Thymus (tissue), 11 donors: Measurements from ENCODE around the gene SLC16A5. TPM values are rescaled to one million over a fixed set of nuclear protein-coding genes. Genes with fewer than 3 reads are reported as not detected.

Source experiments
- DNase-seq, 9 donors: peaks; one replicate each; pipeline ENCODE4 v3.0.0-alpha.2; 2013; ENCODE audit warnings: low spot score in 9 of 9, low read depth in 6 of 9, missing footprints in 1 of 9
- H3K27ac ChIP-seq, 2 donors: one replicate each; pipeline ENCODE4 v1.5.1; 2013; ENCODE audit warnings: control low read depth in 1 of 2, low read depth in 1 of 2, low read length in 1 of 2, mild to moderate bottlenecking in 1 of 2, moderate library complexity in 1 of 2
- H3K27me3 ChIP-seq, 2 donors: one replicate each; pipeline ENCODE4 v1.5.1; 2013; ENCODE audit warnings: low read length in 1 of 2; ENCODE audit not compliant: control insufficient read depth in 2 of 2, insufficient read depth in 1 of 2
- H3K36me3 ChIP-seq, 2 donors: one replicate each; pipeline ENCODE4 v1.5.1; 2013; ENCODE audit warnings: low read length in 1 of 2, mild to moderate bottlenecking in 1 of 2, moderate library complexity in 1 of 2; ENCODE audit not compliant: control insufficient read depth in 2 of 2, insufficient read depth in 2 of 2
- H3K4me1 ChIP-seq, 2 donors: one replicate each; pipeline ENCODE4 v1.5.1; 2013; ENCODE audit warnings: low read length in 2 of 2; ENCODE audit not compliant: control insufficient read depth in 2 of 2, insufficient read depth in 2 of 2
- H3K4me3 ChIP-seq, 2 donors: one replicate each; pipeline ENCODE4 v1.5.1; 2013; ENCODE audit warnings: low read length in 2 of 2, control low read depth in 1 of 2, mild to moderate bottlenecking in 1 of 2
- H3K9me3 ChIP-seq, 2 donors: one replicate each; pipeline ENCODE4 v1.5.1; 2013; ENCODE audit warnings: low read length in 1 of 2, mild to moderate bottlenecking in 1 of 2; ENCODE audit not compliant: control insufficient read depth in 2 of 2, insufficient read depth in 1 of 2
- WGBS: extraction: QIAGEN DNeasy Blood & Tissue Kit; methylation state at CpG from one replicate; pipeline ENCODE4 v1.1.7; 2013; 5-methylcytosine and 5-hydroxymethylcytosine counted together
- polyA plus RNA-seq: library from polyadenylated mRNA; stranded (reverse); fragments of 200-250 nt; gene quantifications from one replicate; pipeline ENCODE4 v1.2.3, GENCODE V29; 2013
- total RNA-seq: library from RNA; stranded (reverse); fragments of 120-200 nt; gene quantifications from one replicate; pipeline ENCODE4 v1.2.4, GENCODE V29; 2013
- donor health status: healthy.

The SLC16A5 gene
- total and polyA plus RNA-seq, 2 donors: 0.76 to 5.0 TPM

DNA sequence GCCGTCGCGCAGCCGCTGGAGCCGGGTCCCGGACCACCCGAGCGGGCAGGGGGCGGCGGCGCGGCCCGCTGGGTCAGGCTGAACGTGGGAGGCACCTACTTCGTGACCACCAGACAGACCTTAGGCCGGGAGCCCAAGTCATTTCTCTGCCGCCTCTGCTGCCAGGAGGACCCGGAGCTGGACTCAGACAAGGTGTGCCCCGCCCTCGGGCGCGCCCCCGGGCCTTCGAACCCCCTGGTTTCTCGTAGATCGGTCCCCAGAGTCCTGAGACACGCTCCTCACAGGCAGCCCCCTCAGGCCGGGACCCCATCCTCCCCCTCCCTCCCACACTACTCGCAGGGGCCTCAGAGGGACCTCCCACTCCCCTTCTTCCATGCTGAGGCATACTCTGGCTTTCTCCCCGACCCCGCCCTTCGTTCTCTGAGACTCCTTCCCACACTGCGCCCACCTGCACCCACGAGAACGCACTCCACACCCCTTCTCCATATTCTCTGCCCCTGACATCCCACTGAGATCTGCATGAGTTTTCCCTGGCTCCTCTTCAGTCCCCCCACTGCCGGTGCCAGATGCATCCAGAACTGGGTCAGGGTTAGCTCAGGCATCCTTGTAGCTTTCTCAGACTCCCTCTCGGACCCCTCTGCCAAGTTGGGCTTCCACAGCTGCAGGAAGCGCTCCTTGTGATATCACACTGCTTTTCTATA lies 40.2 kb upstream of the SLC16A5 start:
- DNase-seq: peak in 4 of 9 donors; percentile 22 to 57 (median 31)

DNA sequence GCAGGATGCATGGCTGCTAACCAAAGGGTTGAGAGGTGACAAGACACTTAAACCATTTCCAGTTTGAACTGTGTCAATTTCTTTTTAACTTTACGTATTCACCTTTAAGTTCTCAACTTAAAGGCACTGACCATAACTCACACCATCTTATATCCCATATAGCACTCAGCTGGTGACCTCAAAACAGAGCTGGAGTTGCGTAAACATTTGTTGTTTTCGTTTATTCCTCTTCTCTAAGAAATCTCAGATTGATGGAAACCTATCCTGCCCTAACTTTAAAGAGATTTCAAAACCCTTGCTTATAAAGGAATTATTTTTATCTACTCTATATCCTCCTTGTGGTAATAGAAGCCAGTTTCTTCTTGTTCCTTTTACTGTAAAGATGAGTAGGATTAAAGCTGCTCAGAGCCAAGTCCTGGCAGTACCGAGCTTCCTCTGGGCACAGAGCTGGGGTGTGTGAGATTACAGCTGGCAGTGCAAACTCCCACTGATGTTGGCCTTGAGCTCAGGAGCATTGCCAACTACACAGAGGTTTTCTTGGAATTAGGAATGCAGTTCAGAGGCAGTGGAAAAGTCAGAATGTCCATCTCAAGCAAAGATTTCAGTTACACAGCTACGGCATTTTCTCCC lies 39.4 kb upstream of the SLC16A5 start:
- Histone ChIP-seq H3K36me3 (peaks cover 6 to 14% of the 10 kb centered on the region in 2 donors), H3K27ac (no peak overlapping the region), H3K4me3 (peak overlapping the region in 1 of 2 donors; percentile 74), H3K27me3 (no peaks in the 10 kb centered on the region), H3K9me3 (no peaks in the 10 kb centered on the region), H3K4me1 (peaks cover 10 to 17% of the 10 kb centered on the region in 2 donors)
- 80% methylated on average over 5 of the region's 5 CpGs for WGBS
- no peak for DNase-seq

More for the DNA sequence above, 40.2 kb upstream of the SLC16A5 start:
- Histone ChIP-seq H3K36me3 (peaks cover 0 to 7% of the 10 kb centered on the region in 2 donors), H3K27me3 (no peaks in the 10 kb centered on the region), H3K27ac (peak overlapping the region; percentile 60 to 83), H3K4me1 (peaks cover 10 to 17% of the 10 kb centered on the region in 2 donors), H3K9me3 (no peaks in the 10 kb centered on the region), H3K4me3 (peak overlapping the region; percentile 74 to 97)
- WGBS: 1% methylated on average over 38 of the region's 38 CpGs

DNA sequence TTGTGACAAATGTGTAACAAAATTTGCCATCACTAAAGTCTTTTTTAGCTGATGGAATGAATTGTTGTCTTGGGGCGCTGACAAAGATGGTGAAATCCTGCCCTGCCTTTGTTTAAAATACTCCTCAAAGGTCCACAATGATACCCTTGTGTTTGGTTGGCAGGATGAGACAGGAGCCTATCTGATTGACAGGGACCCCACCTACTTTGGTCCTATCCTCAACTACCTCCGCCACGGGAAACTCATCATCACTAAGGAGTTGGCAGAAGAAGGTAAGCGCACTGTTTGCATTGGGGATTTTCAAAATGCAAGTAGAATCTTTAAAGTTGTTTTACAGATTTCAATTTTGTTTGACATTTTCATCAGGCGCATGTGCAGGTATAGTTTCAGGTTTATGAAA lies 38.7 kb upstream of the SLC16A5 start:
- H3K27ac ChIP-seq: no peak overlapping the region
- no peaks in the 10 kb centered on the region for H3K27me3 ChIP-seq
- no peak overlapping the region for H3K4me3 ChIP-seq
- H3K36me3 ChIP-seq: peaks cover 13 to 19% of the 10 kb centered on the region in 2 donors
- H3K4me1 ChIP-seq: peaks cover 10 to 17% of the 10 kb centered on the region in 2 donors
- H3K9me3 ChIP-seq: no peaks in the 10 kb centered on the region
- DNase-seq: no peak
- WGBS: 96% methylated on average over 5 of the region's 5 CpGs

DNA sequence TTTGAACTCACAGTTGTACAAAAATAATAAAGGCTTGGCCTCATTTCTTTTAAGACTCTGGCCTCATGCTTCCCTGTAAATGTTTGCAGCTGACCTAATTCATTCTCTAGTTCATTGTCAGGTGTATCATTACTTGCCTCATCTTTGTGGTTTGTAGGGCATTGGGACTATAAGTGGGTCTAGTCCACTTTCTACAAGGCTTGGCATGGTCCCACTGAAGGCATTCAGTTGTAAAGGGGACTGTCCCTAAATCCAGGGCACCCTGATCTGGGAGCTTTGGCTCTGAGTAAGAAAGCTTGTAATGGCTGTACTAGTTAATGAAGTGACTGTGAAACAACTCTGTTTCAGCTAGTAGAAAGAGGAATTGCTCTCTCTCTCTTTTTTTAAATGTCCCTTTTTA lies 38.0 kb upstream of the SLC16A5 start:
- Histone ChIP-seq H3K4me1 (peaks cover 10 to 17% of the 10 kb centered on the region in 2 donors), H3K27me3 (no peaks in the 10 kb centered on the region), H3K4me3 (no peak overlapping the region), H3K9me3 (no peaks in the 10 kb centered on the region), H3K27ac (no peak overlapping the region), H3K36me3 (peaks cover 18 to 23% of the 10 kb centered on the region in 2 donors)
- DNase-seq: no peak

DNA sequence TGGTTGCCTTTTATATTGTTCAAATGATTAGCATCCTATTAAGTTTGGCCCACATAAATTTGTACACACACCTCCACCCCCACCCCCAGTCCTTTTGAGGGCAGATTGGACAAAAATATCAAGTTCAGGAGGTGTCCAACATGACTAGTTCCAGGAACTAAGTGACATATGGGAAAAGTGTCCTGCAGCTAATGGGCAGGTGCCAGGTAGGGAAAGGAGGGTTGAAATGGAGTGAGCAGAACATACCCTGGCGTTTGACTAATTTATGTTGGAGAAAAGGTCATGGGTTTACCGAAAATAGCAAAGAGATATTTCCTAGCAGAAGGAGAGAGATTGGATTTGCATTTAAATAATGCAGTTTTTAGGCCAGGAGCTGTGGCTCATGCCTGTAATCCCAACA lies 35.8 kb upstream of the SLC16A5 start:
- H3K27ac ChIP-seq: no peak overlapping the region
- H3K4me1 ChIP-seq: peaks cover 3 to 11% of the 10 kb centered on the region in 2 donors
- no peaks in the 10 kb centered on the region for H3K27me3 ChIP-seq
- no peak for DNase-seq
- H3K9me3 ChIP-seq: no peaks in the 10 kb centered on the region
- H3K4me3 ChIP-seq: no peak overlapping the region
- peaks cover 23 to 26% of the 10 kb centered on the region in 2 donors for H3K36me3 ChIP-seq
- 100% methylated on average over 2 of the region's 2 CpGs for WGBS

DNA sequence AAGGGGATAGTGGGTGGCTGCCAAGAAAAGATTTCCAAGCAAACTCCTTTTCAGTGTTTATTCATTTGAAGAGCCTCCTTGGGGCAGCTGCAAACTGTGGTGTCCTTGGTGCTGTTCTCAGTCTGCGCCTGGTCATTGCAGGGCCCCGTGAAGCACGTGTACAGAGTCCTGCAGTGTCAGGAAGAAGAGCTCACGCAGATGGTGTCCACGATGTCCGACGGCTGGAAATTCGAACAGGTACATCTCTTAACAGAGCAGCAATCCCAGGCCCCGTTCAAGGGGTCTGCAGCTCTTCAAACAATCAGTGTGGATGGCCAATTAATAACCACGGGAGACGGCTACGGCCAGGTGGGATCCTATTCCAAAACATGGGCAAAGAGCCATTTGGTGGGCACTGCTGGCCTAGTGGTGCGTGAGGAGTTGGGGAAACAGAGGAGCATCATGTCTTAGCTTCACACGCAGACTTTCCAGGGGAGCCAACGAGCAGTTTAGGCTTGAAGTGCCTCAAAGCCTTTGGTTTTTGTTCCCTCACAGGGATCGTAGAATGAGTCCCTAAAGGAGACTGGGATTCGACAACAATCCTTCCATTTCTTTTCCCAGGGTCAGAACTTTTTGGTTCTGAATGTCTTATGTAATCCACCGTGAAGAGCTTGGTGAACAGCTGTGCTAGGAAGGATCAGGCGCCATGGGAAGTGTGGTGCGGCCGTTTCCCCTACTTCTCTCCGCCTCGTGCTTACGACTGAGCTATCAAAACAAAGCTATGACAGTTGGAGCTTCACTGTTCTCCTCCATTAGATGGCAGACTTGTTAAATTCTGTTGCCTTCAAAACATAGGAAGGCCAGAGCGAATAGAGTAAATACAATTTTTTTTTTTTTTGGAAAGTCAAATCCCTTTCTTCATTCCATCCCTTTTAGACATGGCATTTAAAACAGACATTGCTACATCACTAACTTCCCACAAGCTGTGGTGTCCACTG lies 28.1 kb upstream of the SLC16A5 start:
- peaks cover 54 to 55% of the 10 kb centered on the region in 2 donors for H3K36me3 ChIP-seq
- H3K27me3 ChIP-seq: no peaks in the 10 kb centered on the region
- H3K4me3 ChIP-seq: no peak overlapping the region
- H3K4me1 ChIP-seq: peaks cover 0 to 5% of the 10 kb centered on the region in 2 donors
- WGBS: 68% methylated on average over 25 of the region's 25 CpGs
- peak in 4 of 9 donors; percentile 33 to 75 (median 42) for DNase-seq
- peak overlapping the region; percentile 25 to 60 for H3K27ac ChIP-seq
- H3K9me3 ChIP-seq: no peaks in the 10 kb centered on the region

DNA sequence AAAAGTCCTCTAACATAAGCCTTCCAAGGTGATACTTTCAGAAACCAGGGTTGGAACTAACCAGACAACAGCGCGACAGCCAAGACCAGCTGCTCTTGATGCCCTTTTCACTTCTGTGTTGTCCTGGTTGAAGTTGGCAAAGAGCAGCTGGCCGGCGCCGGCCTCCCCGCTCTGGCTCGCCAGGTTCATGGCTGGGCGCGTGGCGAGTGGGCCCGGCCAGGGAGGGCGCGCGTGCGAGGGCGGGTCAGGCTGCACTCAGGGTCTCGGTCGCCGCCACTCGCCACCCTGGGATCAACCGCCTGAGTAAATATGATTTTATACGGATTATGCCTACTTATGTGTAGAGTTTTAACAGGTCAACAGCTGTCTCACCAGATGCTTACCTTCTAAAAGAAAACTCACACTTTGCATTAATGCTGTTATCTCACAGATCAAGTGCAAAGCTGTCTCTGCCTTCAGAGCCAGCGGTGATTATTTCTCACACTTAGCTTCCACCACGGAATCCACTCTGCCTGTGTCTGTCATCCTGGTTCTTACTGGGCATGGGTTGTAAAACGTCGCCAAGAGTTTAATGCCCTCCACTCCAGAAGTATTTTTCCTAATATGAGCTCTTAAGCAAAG lies 27.2 kb upstream of the SLC16A5 start:
- peaks cover 51 to 62% of the 10 kb centered on the region in 2 donors for H3K36me3 ChIP-seq

DNA sequence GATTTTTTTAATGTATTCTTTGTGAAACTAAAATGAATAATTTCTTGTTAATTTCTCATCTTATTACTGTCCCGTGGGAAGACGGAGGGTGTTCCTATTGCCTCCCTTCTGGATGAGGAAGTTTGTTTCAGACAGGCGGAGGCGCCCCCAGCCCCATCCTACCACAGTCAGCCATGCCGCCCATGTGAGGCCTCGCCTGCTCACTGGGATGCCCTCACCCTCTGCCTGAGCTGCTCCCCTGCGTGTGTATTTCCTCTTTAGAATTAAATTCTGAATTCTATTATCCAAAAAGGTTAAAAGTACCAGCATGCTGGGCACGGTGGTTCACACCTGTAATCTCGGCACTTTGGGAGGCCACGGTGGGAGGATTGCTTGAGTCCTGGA lies 26.7 kb upstream of the SLC16A5 start:
- Histone ChIP-seq H3K27me3 (no peaks in the 10 kb centered on the region), H3K4me1 (peaks cover 0 to 13% of the 10 kb centered on the region in 2 donors), H3K36me3 (peaks cover 51 to 62% of the 10 kb centered on the region in 2 donors), H3K4me3 (no peak overlapping the region), H3K27ac (no peak overlapping the region), H3K9me3 (no peaks in the 10 kb centered on the region)
- WGBS: 98% methylated on average over 10 of the region's 10 CpGs
- DNase-seq: no peak

More for the DNA sequence above, 27.2 kb upstream of the SLC16A5 start:
- Histone ChIP-seq H3K9me3 (no peaks in the 10 kb centered on the region), H3K27me3 (no peaks in the 10 kb centered on the region), H3K4me1 (peaks cover 0 to 9% of the 10 kb centered on the region in 2 donors), H3K4me3 (no peak overlapping the region), H3K27ac (no peak overlapping the region)
- WGBS: 98% methylated on average over 26 of the region's 26 CpGs
- no peak for DNase-seq
